NCI-H748 (cell line): ENCODE data around the gene HADH.
"Not testable (repeated sequence)": the region's sequence is repeated elsewhere in the genome, so short reads cannot be mapped to it uniquely, and the experiment has no call there.

Experiments
- DNase-seq: peaks from one replicate; lab custom pipeline; 2025; ENCODE audit not compliant: unreplicated experiment; lab: John Stamatoyannopoulos, UW

Gene HADH

DNA sequence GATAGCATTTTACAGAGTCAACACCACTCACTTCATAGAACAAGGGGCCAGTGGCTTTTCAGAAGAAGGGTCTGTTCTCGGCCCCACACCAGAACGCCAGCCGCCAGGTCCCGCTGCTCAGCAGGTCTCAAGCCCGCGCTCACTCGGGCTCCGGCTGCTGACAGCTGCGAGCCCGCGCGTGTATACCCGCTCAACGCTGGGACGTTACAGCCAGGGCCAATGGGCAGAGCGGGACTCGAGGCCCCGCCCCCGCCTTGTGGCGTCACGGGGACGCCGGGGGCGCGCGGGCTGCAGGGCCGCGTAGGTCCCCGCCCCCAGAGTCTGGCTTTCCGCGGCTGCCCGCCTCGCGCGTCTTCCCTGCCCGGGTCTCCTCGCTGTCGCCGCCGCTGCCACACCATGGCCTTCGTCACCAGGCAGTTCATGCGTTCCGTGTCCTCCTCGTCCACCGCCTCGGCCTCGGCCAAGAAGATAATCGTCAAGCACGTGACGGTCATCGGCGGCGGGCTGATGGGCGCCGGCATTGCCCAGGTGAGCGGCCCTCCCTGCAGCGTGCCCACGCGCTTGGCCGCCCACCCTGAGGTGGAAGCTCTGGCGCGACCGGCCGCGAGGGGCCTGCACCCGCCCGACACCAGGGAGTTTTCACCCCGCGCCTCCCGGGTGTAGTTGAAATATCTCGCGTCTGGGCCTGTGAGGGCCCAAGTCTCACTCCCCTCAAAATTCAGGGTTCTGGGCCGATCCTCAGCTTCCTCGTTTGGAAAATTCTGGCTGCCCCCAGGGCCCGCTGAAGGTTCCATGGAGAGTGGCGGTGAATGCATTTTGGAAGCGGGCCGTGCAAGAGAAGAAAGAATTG is at the start of gene HADH:
Gene HADH, plus strand, starts transcription at position 353 of the 850 bp plus-strand sequence. Its CDS starts 44 bp downstream, at position 397.
- DNase-seq: peak; percentile 91

DNA sequence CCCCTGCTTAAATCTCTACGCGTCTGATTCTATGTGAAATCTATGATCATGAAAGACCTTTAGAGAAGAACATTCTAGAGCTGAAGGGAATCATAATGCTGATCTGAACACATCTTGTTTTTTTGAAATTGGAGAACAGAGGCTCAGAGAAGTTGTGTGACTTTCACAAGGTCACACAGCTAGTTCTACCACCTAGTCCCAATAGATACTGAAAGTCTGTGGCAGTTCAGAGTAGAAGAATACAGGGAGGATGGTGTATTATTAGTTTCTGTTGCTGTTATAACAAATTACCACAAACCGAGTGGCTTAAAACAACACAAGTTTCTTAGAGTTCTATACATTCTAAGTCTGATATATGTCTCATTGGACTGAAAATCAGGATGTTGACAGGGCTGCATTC is 43.9 kb upstream of the HADH start:
- DNase-seq: no peak

DNA sequence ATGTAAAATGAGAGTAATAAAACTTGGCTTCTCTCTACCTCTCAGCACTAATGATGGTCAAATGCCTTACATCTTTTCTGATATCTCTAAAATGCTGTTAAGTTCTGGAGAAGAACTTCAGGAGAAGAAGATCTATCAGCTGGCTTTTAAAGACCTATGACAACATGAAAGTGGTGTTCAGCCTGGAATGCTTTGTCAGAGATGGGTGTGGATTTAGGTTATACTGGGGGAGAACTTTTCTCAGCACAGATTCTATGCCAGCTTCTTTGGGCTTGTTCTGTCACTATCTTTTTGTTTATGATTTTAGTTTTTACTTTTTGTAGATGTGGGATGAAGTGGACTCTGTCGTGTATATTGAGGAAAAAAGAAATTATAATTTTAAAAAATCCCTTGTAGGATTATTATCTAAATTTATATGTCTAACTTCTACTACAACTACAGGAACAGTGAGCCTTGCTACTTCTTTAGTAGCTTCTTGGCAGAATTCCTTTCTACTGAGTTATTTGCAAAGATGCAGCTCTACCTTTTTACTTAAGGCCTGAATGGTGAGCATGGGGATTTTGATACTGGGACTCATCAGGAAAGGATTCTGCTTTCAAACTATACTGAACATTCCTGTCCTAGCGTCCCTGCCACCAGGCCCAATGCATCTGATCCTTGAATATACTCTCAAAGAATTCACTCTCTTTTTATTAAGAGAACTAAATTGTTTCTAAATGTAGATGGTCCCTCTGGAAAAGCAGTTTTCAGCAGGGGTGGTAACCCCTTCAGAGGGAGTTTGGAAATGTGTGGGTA is 38.7 kb upstream of the HADH start:
- DNase-seq: no peak

DNA sequence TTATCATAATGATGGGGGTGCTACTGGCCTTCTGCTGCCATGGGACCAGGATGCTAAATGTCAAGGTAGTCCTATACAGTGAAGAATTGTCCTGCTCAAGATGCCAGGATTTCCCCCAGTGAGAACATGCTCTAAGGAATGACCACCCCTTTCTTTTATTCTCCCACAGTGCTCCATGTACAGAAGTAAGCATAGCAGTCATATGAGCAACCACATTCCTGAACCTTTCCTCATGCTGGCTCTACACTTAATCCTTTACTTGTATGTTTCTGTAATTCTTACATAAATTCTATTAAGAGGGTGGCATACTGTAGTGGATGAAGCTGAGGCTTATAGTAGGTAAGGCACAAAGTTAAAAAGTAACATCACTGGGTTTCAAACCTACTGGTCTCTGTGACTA is 38.1 kb upstream of the HADH start:
- DNase-seq: no peak

DNA sequence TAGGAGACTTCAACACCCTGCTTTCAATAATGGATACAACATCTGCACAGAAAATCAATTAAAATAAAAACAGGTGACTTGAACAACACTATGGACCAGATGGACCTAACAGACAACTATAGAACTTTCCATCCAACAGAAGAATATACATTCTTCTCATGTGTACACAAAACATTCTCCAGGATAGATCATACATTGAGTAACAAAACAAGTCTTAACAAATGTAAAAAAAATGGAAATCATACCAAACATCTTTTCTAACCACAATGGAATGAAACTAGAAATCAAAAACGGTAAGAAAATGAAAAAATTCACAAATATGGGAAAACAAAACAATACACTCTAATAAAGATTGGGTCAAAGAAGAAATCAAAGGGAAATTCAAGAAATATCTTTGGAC is 33.7 kb upstream of the HADH start:
- no peak for DNase-seq

DNA sequence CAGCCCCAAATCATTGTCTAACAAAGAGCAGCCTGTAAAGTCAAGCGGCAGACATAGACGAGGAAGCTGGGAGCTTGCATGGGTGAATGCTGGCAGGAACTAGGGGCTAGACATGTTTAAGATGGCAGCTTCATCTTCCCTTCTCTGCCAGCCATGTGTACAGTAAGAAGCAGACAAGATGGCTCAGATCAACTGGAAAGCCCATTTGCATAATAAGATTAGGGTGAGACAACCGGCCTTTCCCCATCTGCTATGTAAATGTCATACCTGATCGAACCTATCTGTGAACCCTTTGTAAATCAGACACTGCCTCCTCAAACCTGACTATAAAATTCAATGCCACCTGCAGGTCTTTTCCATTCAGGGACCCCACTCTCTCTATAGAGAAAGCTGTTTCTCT is 22.8 kb upstream of the HADH start:
- DNase-seq: no peak

DNA sequence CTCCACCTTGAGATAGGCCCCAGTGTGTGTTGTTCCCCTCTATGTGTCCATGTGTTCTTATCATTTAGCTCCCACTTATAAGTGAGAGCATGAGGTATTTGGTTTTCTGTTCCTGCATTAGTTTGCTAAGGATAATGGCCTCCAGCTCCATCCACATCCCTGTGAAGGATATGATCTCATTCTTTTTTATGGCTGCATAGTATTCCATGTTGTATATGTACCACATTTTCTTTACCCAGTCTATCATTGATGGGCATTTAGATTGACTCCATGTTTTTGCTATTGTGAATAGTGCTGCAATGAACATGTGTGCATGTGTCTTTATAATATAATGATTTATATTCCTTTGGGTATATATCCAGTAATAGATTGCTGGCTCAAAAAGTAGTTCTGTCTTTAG is 22.2 kb upstream of the HADH start:
- not testable (repeated sequence) for DNase-seq

DNA sequence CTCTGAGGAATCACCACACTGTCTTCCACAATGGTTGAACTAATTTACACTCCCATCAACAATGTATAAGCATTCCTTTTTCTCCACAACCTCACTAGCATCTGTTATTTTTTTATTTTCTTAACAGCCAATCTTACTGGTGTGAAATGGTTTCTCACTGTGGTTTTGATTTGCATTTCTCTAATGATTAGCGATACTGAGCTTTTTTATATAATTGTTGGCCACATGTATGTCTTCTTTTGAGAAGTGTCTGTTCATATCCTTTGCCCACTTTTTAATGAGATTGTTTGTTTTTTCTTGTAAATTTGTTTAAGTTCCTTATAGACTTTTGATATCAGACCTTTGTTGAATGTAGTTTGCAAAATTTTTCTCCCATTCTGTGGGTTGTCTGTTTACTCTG is 21.8 kb upstream of the HADH start:
- DNase-seq: not testable (repeated sequence)

DNA sequence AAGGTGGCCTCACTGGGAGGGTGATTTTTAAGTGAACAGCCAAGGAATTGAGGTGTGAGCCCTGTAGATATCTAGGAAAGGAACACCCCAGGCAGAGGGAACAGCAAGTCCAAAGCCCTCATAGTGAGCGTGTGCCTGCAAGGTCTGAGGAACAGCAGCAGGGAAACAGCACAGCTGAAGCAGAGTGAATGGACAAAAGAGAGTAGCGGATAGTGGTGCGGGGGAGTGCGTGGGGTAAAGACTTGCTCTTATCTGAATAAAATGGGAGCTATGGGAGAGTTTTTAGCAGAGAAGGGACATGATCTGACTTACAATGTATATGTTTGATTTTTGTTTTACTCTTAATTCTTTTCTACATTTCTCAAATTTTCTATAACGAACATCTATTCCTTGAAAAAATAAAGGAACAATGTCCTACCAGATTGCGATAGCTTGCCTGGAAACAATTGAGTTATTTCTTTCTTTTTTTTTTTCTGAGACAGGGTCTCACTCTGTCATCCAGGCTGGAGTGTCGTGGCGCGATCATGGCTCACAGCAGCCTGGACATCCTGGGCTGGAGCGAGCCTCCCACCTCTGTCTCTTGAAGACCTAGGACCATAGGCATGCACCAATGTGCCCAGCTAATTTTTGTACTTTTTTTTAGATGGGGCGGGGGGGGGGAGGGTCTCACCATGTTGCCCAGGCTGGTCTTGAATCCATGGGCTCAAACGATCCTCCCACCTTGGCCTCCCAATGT is 19.5 kb upstream of the HADH start:
- DNase-seq: no peak

DNA sequence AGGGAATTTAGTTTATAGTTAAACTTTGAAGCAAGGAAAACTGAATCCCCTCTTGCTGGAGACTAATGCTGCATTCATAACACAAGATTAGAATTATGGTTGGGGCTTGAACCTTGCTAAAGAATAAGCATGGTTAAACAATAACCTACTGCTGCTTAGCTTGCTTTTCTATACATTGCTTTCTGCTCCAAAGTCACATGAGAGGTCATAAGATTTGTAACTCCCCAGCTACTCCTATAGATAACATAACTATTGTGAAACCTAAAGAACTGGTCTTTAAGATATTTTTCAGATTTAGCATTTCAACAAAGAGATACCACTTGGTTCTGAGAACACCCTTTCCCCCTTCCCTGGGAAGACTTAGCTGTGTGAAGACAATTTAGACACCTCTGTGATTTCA is 17.1 kb upstream of the HADH start:
- no peak for DNase-seq

DNA sequence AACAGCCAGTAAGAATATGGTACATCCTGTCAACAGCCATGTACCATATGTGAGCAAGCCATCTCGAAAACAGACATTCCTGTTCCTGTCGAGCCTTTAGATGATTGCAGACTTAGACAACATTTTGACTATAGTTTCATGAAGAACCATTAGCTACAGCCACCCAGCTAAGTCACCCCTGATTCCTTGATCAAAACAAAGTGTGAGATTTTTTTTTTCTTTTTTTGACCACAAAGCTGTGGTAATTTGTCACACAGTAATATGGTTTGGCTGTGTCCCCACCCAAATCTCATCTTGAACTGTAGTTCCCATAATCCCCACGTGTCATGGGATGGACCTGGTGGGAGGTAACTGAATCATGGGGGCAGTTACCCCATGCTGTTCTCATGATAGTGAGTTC is 15.2 kb upstream of the HADH start:
- no peak for DNase-seq

DNA sequence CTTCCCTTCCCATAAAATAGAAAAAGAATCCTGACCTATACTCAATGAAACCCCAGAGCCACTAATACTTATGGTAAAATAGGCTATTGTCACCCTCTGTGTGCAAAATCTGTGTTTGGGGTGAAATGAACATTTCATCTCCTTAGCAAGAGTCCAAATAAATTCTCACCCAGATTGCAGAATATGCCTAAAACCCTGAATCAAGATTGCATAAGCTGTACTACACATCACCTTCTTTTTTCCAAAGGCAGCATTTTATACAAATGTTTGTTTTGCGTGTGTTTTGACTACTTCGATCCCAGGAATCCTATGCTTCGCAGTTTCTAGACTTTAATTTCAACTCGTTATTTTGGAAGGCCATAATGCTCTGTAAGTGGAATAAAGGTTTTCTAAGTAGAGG is 12.2 kb upstream of the HADH start:
- DNase-seq: no peak

DNA sequence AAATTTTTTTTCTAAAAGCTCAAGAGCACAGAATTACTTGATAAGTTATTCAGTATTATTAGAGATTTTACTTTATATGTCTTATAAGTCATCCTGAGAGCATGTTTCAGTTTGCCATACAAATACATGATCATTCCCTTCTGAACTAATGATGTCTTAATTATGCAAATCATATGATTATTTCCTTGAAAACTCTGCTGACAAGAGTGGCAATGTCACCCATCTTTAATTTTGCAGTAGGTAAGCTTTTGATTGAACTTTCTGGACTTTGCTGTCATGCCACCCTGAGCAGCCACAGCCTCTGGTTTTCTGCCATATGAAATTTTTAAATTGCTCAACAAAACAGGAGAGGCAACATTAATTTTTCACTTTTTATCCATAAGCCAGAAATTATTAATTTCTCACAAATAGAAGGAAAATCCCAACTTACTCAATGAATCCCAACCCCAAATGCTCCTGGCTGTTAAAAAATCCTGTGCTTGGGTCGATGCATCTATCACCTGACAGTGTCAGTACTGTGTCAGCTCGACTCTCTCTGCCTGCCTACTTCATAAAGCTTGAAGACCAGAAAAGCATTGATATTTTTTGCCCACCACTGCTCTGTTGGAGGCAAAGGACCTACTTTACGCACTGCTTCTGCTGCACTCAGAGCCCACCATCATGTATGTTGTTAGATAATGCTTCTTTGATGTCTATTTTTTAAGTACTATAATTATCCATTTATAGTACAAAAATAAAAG is 11.6 kb upstream of the HADH start:
- no peak for DNase-seq

DNA sequence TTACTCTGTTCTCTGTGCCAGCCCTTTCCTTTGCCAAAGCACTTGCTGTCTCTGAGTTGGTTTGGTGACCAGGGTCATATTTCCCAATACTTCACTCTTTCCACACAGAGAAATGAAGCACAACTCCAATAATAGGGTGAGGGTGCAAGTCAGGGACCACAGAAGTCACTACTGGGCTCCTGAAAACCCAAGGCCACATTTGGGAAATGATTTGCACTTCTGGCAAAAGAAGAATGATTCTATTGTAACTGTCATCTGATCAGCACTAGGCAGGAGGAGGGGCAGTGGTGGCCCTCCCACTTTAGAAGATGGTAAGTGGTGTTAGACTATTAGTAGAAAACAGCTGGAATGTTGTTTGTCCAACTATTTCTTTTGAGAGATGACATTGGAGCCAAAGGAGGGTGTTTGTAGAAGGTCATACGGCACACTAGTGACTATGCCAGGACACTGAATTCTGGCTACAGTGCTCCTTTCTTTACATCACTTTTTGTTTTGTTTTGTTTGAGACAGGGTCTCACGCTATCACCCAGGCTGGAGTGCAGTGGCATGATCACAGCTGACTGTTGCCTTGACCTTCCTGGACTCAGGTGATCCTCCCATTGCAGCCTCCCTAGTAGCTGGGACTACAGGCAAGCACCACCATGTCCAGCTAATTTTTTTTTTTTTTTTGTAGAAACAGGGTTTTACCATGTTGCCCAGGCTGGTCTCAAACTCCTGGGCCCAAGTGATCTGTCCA is 10.8 kb upstream of the HADH start:
- DNase-seq: no peak

DNA sequence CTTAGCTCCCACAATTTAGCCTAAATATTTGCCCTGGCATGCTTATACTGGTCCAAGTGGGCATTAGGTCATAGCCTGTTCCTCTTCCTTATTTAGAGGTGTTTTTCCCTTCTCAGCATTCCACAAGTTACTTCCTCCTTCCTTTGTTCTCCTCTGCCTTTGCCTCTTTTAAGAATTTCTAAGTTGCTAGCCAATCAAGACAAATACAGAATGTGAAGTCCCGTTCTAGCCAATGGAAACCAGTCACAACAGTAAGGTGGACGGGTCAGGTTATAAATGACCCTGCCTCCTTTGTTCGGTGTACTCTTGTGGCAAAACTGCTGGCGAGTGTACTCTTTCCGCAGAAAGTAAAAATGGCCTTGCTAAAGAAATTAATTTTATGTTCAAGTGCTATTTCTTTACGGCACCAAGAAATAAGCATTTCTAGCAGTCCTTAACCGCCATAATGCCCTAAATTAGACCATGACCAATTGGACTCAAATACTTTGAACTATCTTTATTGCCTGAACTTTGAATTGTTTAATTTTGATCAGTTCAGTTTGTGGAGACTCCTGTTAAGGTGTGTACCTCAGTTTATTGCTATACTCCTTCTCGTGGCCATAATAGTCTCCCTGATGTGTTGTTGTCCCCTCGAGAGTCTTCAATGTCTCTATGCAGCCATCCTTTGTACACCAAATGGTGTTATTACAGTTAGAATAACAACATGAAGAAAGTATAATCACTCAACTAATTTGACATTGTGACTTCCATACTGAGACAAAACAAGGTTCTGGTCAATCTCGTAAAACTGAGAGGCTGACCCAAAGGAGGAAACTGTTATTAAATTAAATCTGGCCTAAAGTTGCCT is 1.6 kb upstream of the HADH start:
- no peak for DNase-seq

DNA sequence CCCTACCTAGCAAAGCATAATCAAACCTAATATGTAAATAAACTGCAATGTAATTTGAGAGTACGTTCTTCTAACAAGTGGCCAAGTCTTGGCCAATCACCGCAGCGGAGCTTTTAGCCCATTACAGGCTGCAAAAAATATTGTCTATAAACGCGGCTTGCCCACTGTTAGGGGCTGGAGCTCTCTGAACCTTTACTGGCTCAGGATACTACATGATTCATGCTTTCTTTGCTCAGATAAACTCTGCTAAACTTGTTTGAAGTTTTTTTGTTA is 990 bp upstream of the HADH start:
- peak; percentile 63 for DNase-seq

DNA sequence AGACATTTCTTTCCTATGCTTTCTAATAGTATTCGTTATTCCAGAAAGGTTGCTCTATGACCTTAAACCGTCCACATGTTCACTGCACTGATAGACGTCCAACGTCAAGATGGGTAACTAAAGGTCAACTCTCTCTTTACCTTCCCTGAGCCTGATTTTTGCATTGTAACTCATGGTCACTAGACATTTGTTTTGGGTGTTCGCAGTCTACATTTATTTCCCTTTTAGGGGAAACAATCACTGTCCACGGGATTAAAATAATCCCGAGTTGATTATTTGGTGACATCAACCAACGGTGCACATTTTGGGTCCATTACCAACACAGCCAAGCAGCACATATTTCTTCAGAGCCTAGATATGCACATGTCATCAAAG is 540 bp upstream of the HADH start:
- DNase-seq: no peak

DNA sequence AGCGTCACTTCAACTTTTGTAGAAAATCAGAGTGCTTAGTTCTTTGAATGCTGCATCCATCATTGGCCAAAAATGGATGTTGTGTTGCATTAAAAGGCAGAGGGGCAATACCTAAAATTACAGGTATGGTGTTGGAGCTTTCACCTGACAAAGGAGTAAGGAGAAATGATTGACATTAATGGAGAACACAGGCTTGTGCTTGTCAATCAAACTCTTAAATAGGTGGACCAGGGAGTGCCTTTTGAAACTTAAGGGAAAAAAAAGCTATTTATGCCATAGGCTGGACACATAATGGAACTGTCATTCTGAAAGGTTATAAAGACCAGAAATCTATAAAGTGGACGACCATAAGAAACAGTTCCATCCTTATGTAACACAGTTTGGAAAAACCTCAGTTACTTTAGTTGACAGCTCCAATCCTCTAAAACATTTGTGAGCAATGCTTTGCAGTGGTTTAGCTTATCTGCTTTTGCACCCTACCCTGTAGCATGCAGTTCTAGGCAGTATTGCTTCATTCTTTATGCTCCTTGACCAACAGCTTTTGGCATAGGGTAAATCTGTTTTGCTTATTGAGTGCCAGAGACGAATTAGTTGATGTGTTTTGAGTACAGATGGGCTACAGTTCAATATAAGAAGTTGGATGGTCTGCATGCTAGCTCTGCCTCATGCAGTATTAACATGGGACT is 2.4 kb downstream of the HADH start:
- no peak for DNase-seq

DNA sequence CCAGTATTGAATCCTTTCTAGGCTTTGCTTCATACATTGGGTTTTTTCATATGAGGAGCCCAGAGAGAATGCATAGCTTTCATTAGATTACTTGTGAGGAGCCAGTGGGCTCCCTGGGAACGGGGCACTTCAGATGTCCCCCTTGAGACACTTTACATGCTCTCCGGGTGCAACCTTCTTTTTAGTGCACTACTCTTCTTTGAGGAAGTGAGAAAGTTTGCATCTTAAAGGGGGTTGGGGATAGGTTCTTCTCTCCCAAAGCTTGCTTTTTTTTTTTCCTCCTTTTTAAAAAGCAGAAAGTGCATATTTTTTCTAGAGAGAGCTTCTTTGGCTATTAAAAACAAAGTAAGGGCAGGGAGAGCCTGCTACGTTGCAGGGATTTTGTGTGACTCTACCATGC is 4.3 kb downstream of the HADH start:
- no peak for DNase-seq
